Memory B cell (primary cell): ENCODE results near the gene SLC17A1.
A peak's percentile ranks its signal among the peaks of the same experiment; 100 is the strongest.
"Not testable (repeated sequence)": the region's sequence is repeated elsewhere in the genome, so short reads cannot be mapped to it uniquely, and the experiment has no call there.

Experiments
- ATAC-seq: fragments of 150-1000 bp; cut with Tn5 transposase; 2 replicates; pipeline ENCODE4 v1.10.0; 2021; ENCODE audit warnings: low read depth, mild to moderate bottlenecking, moderate library complexity
- DNase-seq, 2 donors: peaks; one replicate each; pipeline ENCODE4 v3.0.0; 2022; ENCODE audit warnings: low spot score in 2 of 2
- H3K27ac Mint-ChIP-seq: one replicate; pipeline ENCODE4 v1.8.0; 2022; ENCODE audit warnings: mild to moderate bottlenecking, moderate library complexity, mixed read lengths
- H3K27me3 Mint-ChIP-seq: one replicate; pipeline ENCODE4 v1.8.0; 2022; ENCODE audit warnings: mixed read lengths
- H3K36me3 Mint-ChIP-seq: one replicate; pipeline ENCODE4 v1.8.0; 2022; ENCODE audit warnings: mild to moderate bottlenecking, mixed read lengths
- H3K4me1 Mint-ChIP-seq: one replicate; pipeline ENCODE4 v1.8.0; 2022; ENCODE audit warnings: mixed read lengths
- H3K4me3 Mint-ChIP-seq: one replicate; pipeline ENCODE4 v1.8.0; 2022; ENCODE audit warnings: mild to moderate bottlenecking, moderate library complexity, mixed read lengths
- H3K9me3 Mint-ChIP-seq: one replicate; pipeline ENCODE4 v1.8.0; 2022; ENCODE audit warnings: mixed read lengths

SLC17A1 gene

DNA sequence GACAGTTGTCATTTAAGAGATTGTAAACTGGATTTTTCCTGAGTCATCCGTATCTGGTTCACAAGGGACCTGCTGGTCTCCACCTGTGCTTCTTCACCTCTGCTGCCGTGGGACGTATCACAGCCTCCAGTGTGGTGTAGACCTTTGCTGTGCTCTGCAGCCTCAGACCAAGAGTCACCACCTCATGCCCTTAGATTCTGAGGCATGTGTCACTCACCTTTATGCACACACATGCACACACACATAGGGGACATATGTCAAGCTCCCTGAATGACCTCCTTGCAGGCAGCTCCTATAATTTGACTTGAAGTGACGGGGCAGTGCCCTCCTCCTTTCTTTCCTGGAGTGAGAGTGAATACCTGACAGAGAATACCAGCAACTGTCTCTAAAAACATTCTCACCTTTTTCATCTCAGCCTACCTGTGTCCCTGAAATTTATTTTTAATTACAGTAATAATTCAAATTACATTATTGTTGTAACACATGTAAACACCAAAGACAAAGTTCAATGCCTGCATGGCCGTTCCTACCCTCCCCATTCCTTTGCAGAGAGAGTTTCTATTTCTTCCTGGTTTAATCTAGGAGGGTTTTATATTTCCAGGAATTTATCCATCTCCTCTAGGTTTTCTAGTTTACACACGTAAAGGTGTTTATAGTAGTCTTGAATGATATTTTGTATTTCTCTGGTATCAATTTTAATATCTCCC, 73.8 kb downstream of the SLC17A1 start:
- peaks cover 15% of the 10 kb centered on the region for H3K27me3 Mint-ChIP-seq
- H3K4me3 Mint-ChIP-seq, result no peak overlapping the region
- no peak overlapping the region for H3K27ac Mint-ChIP-seq
- H3K4me1 Mint-ChIP-seq, result no peaks in the 10 kb centered on the region
- DNase-seq (no peak), ATAC-seq (no peak)
- no peaks in the 10 kb centered on the region for H3K36me3 Mint-ChIP-seq
- no peaks in the 10 kb centered on the region for H3K9me3 Mint-ChIP-seq

DNA sequence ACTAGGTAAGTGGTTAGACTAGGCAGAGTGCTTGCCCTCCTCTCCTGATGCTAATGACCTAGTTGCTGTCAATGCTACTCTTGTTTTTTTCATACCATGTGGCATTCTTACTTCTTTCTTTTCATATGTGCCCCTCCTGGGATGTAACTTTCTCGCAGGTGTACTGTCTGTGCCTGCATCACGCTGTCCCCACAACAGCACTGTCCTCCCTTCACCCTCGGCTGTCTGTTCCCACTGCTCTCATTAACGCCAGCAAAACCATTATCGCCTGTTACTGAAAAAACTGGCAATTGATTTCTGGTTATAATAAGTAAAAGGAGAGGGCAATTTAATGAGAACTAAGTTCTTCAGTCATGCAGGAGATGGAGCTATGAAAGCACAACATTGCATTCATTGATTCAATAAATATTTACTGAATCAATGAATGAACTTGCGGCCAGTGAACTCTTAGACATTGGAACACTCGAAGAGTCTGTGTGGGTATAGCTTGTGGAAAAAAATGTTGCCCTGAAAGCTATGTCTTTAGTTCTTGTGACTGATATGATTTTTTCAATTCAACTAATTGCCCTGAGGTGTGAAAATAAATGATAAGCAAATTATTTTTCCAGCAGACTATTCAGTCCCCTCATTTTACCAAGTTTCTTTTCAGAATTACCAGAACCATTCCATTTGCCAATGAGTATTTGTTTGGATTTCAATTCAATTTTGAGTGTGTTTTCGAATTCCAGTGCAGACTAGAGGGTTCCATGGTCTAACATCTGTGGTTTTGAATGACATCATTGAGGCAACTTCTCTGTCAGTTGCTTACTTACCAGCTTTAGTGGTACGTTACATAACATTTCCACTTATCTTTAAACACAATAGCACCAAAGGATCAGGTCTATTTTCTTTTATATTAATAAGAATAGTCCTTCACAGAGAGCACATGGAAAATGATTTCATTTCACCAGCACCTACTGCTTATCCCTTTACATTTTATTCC, 75.2 kb downstream of the SLC17A1 start:
- H3K27me3 Mint-ChIP-seq, result peaks cover 15% of the 10 kb centered on the region
- H3K4me3 Mint-ChIP-seq, result no peak overlapping the region
- no peaks in the 10 kb centered on the region for H3K36me3 Mint-ChIP-seq
- H3K9me3 Mint-ChIP-seq, result no peaks in the 10 kb centered on the region
- no peak for DNase-seq
- no peak overlapping the region for H3K27ac Mint-ChIP-seq
- ATAC-seq, result no peak
- H3K4me1 Mint-ChIP-seq, result no peaks in the 10 kb centered on the region

DNA sequence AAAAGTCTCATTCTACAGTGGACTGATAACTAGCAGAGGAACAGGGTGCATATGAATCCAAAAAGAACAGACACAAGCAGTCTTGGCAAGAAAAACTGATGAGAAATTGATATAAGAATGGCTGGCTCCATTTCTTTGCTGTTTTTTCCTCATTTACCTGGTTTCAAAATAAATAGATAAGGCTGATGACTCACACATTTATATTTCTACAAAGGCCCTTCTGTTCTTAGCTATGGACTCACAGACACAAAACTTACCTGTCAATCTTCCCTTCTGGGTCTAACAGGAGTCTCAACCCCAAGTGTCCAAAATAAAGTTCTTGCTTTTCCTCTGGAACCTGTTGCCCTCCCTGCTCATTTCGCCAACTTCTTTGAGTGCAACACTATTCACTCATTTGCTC, 76.4 kb downstream of the SLC17A1 start:
- Mint-ChIP-seq H3K27ac (no peak overlapping the region), H3K27me3 (peaks cover 13% of the 10 kb centered on the region), H3K9me3 (no peaks in the 10 kb centered on the region), H3K36me3 (no peaks in the 10 kb centered on the region), H3K4me1 (no peaks in the 10 kb centered on the region), H3K4me3 (no peak overlapping the region)
- ATAC-seq, result no peak
- no peak for DNase-seq

DNA sequence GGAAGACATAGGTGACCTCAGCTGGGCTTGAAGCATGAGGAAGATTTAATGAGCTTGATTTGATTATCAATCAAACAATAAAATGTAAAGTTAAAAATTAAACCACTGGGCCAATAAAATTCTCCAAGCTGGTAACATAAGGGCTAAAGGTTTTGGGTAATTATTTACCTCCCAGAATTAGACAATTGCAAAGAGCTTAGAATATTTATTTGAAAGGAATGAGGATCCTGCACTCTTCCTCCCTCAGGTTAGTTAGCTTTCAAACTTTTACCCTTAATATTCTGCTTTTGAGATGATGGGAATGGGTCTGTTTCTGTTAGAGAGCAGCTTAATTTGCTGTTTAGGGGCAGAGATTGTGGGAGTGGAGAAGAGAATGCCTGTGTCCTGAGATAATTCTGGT, 77.3 kb downstream of the SLC17A1 start, which contains the start of gene SLC17A4:
SLC17A4 (plus strand) TSS at position 208 of the 400 bp plus-strand sequence. CDS start 7,221 bp downstream, outside the sequence.
- Mint-ChIP-seq H3K4me1 (peaks cover 4% of the 10 kb centered on the region), H3K9me3 (no peaks in the 10 kb centered on the region), H3K4me3 (no peak within 1 kb of the TSS), H3K27me3 (peaks cover 11% of the 10 kb centered on the region), H3K36me3 (no peaks in the 10 kb centered on the region), H3K27ac (no peak within 1 kb of the TSS)
- no peak for DNase-seq
- no peak for ATAC-seq

DNA sequence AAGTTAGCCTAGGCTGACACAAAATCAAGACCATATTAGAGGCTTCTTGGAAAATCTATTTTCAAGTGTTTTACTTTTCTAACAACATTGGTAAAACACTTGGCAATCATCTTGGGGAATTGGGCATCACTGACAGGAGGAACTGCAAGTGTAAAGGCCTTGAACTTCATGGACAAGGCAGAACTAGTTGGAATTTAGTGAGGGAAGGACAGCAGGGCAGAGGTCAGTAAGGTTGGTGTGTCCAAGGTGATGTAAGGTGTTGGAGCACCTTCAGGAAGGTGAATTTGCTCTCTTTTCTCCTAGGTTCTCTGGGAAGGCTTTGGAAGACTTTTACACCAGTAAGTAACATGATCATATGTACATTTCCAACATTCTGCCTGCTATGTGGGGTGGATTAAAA, 78.8 kb downstream of the SLC17A1 start:
- no peak for ATAC-seq
- peaks cover 4% of the 10 kb centered on the region for H3K4me1 Mint-ChIP-seq
- no peaks in the 10 kb centered on the region for H3K9me3 Mint-ChIP-seq
- no peak for DNase-seq
- peaks cover 8% of the 10 kb centered on the region for H3K27me3 Mint-ChIP-seq
- no peak overlapping the region for H3K4me3 Mint-ChIP-seq
- no peaks in the 10 kb centered on the region for H3K36me3 Mint-ChIP-seq
- H3K27ac Mint-ChIP-seq, result no peak overlapping the region

DNA sequence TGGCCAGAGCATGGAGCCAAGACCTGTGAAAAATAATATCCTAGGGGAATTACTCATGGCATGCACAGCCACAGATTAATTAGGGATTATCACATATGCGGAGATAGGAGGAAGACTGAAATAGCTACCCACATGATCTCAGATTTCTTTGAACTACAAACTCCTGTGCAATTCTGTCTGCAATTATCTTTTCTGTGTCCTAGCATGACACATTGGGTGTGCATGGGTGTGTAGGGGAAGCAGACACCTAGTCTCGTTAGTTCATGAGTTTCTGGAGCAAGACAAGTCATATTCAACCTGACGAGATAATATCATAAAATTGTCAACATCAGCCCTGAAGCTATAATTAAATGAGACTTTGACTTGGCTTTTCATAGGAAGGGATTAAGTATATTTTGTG, 80.9 kb downstream of the SLC17A1 start:
- no peak overlapping the region for H3K4me3 Mint-ChIP-seq
- H3K27me3 Mint-ChIP-seq, result peaks cover 3% of the 10 kb centered on the region
- DNase-seq (no peak), ATAC-seq (no peak)
- peaks cover 4% of the 10 kb centered on the region for H3K4me1 Mint-ChIP-seq
- H3K9me3 Mint-ChIP-seq, result no peaks in the 10 kb centered on the region
- no peaks in the 10 kb centered on the region for H3K36me3 Mint-ChIP-seq
- H3K27ac Mint-ChIP-seq, result peak overlapping the region; percentile 21

DNA sequence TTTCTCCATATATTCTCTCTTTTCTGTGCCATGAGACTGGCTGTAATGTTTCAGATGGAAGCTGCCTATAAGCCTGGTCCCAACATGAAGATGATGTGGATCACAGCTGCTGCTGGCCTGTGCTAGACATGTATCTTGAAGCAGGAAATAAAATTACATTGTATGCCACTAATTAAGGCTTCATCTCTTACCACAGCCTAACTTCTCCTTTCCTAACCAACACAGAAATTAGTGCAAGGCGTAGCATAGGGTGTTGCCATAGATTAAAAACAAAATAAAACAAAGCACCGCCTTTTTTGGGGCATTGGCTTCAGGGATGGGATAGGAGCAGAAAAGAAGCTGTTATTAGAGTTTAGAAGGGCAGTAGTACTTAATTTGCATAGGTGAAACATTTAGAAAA, 82.0 kb downstream of the SLC17A1 start:
- ATAC-seq, result peak; percentile 94
- peaks cover 4% of the 10 kb centered on the region for H3K4me1 Mint-ChIP-seq
- H3K27me3 Mint-ChIP-seq, result peaks cover 3% of the 10 kb centered on the region
- no peak overlapping the region for H3K4me3 Mint-ChIP-seq
- no peaks in the 10 kb centered on the region for H3K36me3 Mint-ChIP-seq
- peak overlapping the region; percentile 36 for H3K27ac Mint-ChIP-seq
- H3K9me3 Mint-ChIP-seq, result no peaks in the 10 kb centered on the region
- DNase-seq, result peak in 1 of 2 donors; percentile 20

DNA sequence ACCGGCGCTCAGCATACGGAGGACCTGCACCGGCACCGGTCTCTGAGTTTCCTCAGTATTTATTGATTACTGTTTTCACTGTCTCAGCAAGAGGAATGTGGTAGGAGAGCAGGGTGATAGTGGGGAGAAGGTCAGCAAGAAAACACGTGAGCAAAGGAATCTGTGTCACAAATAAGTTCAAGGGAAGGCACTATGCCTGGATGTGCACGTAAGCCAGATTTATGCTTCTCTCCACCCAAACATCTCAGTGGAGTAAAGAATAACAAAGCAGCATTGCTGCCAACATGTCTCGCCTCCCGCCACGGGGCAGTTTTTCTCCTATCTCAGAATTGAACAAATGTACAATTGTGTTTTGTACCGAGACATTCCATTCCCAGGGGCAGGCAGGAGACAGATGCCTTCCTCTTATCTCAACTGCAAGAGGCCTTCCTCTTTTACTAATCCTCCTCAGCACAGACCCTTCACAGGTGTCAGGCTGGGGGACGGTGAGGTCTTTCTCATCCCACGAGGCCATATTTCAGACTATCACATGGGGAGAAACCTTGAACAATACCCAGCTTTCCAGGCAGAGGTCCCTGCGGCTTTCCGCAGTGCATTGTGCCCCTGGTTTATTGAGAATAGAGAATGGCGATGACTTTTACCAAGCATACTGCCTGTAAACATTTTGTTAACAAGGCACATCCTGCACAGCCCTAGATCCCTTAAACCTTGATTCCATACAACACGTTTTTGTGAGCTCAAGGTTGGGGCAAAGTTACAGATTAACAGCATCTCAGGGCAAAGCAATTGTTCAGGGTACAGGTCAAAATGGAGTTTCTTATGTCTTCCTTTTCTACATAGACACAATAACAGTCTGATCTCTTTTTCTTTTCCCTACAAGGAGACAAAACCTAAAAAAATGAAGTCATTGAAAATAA, 83.0 kb downstream of the SLC17A1 start:
- not testable (repeated sequence) for H3K4me3 Mint-ChIP-seq, ATAC-seq, H3K4me1 Mint-ChIP-seq, H3K27me3 Mint-ChIP-seq, H3K9me3 Mint-ChIP-seq, H3K36me3 Mint-ChIP-seq, DNase-seq
- peak overlapping the region; percentile 36 for H3K27ac Mint-ChIP-seq

DNA sequence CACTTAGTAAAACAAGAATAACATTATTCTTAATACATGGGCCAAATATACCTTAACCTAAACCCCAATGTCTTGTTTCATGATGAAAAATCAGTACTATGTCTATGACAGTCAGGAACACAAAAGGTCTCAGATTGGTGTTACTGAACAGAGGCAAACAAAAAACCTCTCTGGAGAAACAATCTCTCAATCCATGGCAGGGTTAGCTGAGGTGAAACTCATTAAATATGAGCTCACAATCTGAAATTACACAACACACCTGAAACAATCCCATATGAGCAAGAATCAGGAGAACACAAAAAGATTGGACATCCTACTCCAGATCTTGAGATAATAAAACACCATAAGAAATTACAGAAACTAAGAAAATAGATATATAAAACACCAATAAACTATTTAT, 83.8 kb downstream of the SLC17A1 start:
- Mint-ChIP-seq H3K4me1 (peaks cover 4% of the 10 kb centered on the region), H3K4me3 (no peak overlapping the region), H3K9me3 (no peaks in the 10 kb centered on the region), H3K36me3 (no peaks in the 10 kb centered on the region), H3K27me3 (no peaks in the 10 kb centered on the region), H3K27ac (no peak overlapping the region)
- DNase-seq (no peak), ATAC-seq (no peak)

DNA sequence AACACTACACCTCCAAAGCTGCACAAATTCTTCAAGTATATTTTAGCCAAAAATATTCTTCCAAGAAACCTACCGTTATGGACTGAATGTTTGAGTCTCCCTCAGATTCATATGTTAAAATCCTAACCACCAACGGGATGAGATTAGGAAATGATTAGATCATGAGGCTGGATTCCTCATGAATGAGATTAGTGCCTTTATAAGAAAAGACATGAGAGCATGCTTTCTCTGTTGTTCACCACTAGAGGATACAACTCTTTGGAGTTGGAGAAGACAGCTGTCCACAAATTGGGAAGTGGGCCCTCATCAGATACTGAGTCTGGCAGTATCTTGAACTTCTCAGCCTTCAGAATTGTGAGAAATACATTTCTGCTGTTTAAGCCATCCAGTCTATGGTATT, 84.4 kb downstream of the SLC17A1 start:
- Mint-ChIP-seq H3K4me3 (no peak overlapping the region), H3K27ac (no peak overlapping the region), H3K36me3 (no peaks in the 10 kb centered on the region), H3K4me1 (peaks cover 4% of the 10 kb centered on the region), H3K27me3 (no peaks in the 10 kb centered on the region), H3K9me3 (no peaks in the 10 kb centered on the region)
- DNase-seq (no peak), ATAC-seq (no peak)

DNA sequence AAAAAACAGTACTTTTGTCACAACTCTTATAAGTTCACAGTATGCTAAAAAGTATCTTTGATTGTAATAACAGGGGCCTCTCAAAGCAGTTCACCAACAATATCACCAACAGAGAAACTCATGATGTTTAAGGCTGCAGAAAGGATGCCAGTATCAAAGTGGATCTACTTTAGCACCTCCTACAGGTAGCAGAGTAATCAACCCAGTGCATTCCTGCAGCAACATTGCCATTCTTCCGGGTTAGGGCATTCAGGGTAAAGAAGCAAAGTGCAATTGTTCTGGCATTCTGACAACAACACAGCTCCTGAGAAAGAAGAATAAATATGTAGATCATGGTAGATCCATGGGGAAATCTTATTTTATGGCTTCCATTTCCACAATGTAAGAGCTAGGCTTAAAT, 84.9 kb downstream of the SLC17A1 start:
- Mint-ChIP-seq H3K9me3 (no peaks in the 10 kb centered on the region), H3K4me3 (no peak overlapping the region), H3K27me3 (no peaks in the 10 kb centered on the region), H3K27ac (no peak overlapping the region), H3K4me1 (peaks cover 4% of the 10 kb centered on the region), H3K36me3 (no peaks in the 10 kb centered on the region)
- no peak for ATAC-seq
- no peak for DNase-seq

DNA sequence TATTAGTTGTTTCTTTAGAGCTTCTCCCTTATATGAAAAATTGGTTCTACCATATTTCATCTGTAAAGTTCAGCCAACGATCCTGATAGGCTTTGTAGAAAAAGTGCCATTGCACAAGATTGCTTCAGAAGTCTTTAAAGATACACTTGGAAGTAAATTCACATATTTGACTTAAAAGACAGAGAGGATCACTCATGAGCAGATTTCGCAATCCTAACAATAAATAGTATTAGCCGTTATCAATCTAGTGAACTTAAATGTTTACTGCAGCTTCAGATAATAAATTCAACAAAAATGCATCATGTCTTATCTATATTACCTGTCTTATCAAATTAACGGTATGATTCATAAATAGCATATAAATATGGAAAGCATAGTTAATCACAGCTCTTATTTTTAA, 86.0 kb downstream of the SLC17A1 start:
- Mint-ChIP-seq H3K27me3 (no peaks in the 10 kb centered on the region), H3K4me3 (no peak overlapping the region), H3K4me1 (peaks cover 4% of the 10 kb centered on the region), H3K36me3 (no peaks in the 10 kb centered on the region), H3K9me3 (no peaks in the 10 kb centered on the region), H3K27ac (no peak overlapping the region)
- DNase-seq, result no peak
- no peak for ATAC-seq

DNA sequence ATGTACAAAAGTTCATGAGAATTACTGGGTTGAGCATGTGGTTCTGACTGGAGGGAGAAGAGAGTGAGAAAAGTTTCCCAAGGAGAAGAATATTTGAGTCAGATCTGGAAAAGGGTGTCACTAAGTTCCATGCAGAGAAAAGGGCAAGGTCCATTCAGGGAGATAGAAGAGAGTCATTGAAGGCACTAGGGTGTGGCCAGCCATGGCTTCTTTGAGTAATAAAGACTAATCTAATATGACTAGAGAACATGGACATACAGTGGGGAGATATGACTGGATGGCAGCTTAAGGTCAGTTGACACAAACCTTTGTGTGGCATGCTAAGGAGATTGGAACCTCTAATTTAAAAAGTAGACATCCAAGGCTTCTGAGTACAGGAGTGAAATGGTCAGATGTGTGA, 88.0 kb downstream of the SLC17A1 start:
- DNase-seq, result no peak
- Mint-ChIP-seq H3K4me3 (no peak overlapping the region), H3K27ac (peak overlapping the region; percentile 13), H3K9me3 (no peaks in the 10 kb centered on the region), H3K4me1 (no peaks in the 10 kb centered on the region), H3K27me3 (no peaks in the 10 kb centered on the region), H3K36me3 (no peaks in the 10 kb centered on the region)
- ATAC-seq, result no peak

DNA sequence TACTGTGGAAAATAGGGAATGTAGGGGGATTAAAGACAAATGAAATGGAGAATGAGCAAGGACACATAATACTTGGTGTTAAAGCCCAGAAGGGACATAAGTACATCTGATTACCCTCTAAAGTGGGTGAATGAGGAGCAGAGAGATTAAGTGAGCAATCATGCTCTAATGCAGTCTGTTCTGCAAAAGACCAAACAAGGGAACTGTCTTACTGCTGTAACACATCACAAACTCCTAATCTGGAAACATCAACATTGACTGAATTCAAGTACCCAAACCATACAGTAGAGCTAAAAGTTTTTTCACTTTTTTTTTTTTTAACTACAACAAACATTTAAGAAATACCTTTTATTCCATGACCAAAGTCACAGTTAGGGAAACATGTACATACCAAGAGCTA, 96.6 kb downstream of the SLC17A1 start:
- peaks cover 5% of the 10 kb centered on the region for H3K36me3 Mint-ChIP-seq
- DNase-seq, result no peak
- H3K27ac Mint-ChIP-seq, result no peak overlapping the region
- no peaks in the 10 kb centered on the region for H3K4me1 Mint-ChIP-seq
- ATAC-seq, result no peak
- H3K27me3 Mint-ChIP-seq, result peaks cover 9% of the 10 kb centered on the region
- peaks cover 4% of the 10 kb centered on the region for H3K9me3 Mint-ChIP-seq
- H3K4me3 Mint-ChIP-seq, result no peak overlapping the region
